Hematopoietic multipotent progenitor cell (in vitro differentiated cells): ENCODE data around the gene CMTM4. TPM values are rescaled to one million over a fixed set of nuclear protein-coding genes. Genes with fewer than 3 reads are reported as not detected.
"Not testable (repeated sequence)": the region's sequence is repeated elsewhere in the genome, so short reads cannot be mapped to it uniquely, and the experiment has no call there.

Source experiments
- DNase-seq, 3 donors: peaks; one replicate each; pipeline ENCODE4 v3.0.0-alpha.2; 2011 to 2015; ENCODE audit warnings: low read depth in 2 of 3, low spot score in 2 of 3
- total RNA-seq: library from RNA; depleted of rRNA; stranded (reverse); fragments of >200 nt; gene quantifications from one replicate; pipeline ENCODE4 v1.2.3, GENCODE V29; 2012

The CMTM4 gene
- total RNA-seq, 1 donor = 8.9 TPM

DNA sequence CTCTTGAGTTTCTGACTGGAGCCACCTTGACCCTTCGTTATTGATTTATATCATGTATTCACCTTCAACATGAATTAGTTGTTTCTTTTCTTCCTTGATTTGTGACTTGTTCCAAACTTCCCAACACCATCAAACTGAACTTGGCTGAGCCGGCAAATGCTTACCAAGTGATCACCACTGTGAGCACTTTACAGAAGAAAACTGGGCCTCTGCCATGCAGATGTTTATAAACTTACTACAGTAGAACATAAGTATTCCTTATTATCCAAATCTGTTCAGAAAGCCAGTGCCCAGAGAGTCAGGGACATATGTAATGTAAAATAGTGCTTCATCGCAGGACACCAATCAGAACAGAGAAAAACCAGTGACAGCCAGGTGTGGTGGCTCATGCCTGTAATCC is 19.9 kb downstream of the CMTM4 start:
- no peak for DNase-seq

DNA sequence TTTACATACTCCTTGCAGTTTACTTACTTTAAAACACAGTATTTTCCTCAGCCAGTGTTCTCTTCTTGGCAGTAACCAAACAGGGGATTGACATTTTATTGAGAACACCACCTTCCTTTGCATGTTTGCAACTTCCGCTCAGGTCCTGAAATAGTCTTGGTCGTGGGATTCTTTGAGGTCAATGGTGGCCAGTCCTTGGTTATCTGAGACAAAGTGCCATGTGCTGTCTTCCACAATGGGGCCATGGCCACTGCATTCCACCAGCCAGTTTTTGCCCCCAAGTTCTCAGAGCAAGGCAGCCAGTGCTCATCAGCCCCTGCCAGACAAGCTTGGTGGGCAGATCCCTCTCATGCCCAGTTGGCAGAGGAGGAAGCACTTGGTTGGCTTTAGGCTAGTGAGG is 22.9 kb downstream of the CMTM4 start:
- no peak for DNase-seq

DNA sequence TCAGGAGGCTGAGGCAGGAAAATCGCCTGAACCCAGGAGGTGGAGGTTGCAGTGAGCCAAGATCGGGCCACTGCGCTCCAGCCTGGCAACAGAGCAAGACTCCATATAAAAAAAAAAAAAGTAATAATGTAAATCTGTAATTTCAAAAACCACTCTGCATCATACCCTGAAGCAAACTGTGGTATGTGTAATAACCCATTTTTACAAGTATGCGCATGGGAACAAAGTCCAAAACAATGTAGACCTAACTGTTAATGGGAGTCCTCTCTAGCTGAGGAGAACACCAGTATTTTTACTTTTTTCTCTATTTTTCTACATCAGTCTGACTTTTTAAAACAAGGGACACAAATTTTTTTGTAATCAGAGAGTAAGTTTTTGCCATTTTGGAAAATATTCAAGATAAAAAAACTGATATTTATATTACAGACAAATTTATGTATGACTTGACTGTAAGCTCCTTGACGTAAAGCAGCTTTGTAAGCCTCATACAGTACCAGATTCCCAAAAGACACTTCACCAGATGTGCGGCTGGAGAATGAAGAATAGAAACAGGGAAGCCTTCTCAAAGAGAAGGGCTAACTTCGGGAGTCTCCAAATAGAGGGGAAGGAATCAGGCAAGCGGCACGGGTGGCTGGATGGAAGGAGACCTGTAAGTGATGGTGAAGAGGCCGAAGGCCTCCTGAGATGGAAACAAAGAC is 25.7 kb downstream of the CMTM4 start:
- no peak for DNase-seq

DNA sequence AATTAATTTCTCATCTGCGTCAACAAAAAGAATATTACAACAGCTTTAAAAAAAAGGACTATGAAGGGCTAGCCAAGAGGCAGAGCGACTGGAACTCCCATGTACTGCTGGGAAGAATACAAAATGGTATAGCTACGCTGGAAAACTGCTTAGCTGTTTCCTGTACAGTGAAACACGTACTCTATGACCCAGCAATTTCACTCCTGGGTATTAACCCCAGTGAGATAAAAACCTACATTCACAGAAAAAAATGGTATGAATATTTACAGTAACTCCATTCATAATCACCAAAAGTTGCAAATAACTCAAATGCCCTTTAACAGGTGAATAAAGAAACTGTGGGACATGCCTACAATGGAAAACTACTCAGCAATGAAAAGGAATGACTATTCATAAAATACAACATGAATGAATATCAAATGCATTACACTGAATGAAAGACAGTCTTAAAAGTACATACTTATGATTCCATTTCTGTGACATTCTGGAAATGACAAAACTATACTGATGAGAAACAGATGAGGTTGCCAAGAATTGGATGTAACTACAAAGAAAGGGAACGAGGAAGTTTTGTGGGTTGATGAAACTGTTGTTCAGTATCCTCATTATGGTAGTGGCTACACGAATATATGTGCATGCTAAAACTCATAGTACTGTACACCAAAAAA is 27.6 kb downstream of the CMTM4 start:
- DNase-seq = no peak

DNA sequence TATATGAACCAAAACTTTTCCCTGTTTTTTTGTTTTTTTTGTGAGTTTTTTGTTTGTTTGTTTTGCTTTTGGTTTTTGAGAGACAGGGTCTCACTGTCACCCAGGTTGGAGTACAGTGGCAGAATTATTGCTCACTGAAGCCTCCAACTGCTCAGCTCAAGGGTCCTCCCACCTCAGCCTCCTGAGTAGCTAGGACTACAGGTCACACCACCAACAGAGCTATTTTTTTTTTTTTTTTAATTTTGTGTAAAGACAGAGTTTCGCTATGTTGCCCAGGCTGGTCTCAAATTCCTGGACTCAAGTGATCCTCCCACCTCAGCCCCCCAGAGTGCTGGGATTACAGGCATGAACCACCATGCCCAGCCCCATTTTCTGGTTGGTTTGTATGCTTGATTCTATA is 28.6 kb downstream of the CMTM4 start:
- DNase-seq = no peak

DNA sequence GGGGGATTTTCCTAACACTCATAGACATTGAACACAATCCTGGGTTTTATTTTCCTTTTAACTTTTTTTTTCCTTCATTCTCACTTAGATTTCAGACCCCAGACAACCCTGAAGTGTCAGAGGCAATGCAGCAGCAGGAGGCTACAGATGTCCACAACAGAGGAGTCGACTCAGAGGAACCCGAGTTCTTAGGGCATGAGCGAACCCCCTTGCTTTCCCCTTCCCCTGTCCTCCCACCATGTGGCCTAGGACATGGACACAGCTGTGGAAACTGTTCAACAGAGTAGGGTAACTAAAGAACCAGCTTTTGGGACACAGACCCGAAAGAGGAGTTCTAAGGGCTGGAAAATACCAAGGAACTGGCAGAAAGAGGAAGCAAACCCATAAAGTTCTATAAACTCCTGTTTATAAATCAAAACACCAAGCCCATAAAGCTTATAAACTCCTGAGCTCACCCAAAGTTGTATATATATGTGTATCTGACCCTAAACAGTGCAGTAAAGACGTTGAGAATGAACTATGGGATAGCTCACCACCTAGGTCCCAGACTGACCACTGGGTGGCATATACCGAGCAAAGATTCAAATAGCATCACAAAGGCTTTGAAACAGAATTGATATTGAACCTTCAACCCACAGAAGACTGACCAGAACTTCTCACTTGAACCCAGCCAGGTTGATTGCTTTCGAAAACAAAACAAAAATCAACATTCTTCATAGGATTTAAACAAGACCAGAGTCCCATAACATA is 33.9 kb downstream of the CMTM4 start:
- DNase-seq = peak in 2 of 3 donors; percentile 10 to 14

DNA sequence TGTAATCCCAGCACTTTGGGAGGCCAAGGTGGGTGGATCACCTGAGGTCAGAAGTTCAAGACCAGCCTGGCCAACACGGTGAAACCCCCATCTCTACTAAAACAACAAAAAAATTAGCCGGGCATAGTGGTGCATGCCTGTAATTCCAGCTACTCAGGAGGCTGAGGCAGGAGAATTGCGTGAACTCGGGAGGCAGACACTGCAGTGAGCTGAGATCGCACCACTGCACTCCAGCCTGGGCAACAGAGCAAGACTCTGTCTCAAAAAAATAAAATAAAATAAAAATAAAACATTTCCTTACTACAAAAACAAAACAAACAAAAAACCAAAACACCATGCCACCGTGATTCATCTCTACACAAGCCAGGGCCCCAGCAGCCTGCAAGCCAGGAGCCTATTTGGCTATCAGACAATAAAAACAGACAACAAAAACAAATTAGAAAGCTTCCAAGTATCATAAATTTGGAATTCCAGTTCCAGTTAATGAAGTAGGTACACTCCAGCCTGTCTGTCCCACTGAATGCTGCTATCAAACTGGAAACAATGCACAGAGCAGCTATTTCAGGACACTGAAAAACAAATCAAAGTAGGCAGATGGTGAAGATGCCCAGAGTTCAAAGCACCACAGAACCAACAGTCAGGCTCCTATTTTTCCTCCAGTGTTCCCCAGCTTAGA is 34.7 kb downstream of the CMTM4 start:
- not testable (repeated sequence) for DNase-seq

DNA sequence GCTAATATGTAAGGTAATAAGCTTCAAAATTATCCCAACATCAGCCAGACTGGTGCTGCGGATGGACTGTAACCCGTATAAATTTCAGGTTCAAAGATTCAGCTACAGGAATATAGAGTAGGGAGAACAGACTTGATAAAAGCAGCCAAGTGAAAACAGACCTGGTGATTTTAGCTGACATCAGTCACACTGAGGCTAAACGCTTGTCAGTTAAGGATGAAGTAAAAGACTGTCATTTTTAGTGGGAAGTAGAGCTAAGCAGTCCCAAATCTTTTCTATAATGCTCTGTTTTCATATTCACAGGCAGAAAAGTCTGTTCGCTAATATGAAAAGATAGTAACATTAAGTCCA is 35.4 kb downstream of the CMTM4 start:
- no peak for DNase-seq

DNA sequence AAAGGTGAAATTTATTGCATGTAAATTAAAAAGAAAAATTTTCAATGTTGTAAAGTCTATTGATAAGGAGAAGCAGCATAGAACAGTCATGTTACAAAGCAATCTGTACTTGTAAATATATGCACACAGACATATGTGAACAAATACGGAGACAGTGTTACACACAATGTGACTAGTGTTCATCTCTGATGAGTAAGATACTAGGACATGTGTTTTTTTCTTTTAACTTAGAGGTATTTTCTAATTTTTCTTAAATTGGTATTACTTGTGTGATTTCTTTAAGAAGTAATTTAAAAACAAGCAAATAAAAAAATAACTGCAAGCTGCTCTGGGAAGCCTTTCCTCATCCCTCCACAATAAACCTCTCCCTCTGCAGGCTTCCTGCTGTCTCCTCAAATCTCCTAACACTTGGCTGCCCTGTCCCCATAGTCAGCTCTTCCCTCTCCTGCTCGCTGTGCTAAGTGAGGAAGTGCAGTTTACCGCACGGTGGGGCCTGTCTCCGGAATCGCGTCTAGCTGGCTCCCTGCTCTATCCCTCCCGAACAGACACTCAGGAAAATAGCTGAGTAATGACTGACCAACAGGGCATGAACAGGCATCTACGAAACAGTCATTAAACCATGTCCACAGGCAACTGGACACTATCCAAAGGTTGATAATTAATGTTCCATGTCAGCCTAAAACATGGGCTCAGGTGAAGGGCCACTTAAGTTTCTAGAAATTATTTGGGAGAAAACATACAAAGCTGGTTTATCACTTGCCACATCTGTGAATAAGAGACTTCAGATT is 35.9 kb downstream of the CMTM4 start:
- DNase-seq = peak in 2 of 3 donors; percentile 22 to 59

DNA sequence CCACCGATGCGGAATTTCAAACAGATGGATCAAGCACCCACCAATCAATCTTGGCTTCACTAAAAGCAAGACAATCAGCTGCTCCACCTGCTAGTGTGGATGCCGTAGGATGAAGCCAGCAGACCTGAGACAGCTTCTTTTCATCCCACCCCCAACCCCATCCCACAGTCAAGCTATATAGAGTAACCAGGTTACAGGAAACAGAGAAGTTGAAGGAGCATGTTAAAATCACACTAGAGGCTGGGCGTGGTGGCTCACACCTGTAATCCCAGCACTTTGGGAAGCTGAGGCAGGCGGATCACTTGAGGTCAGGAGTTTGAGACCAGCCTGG is 37.7 kb downstream of the CMTM4 start:
- DNase-seq = no peak

DNA sequence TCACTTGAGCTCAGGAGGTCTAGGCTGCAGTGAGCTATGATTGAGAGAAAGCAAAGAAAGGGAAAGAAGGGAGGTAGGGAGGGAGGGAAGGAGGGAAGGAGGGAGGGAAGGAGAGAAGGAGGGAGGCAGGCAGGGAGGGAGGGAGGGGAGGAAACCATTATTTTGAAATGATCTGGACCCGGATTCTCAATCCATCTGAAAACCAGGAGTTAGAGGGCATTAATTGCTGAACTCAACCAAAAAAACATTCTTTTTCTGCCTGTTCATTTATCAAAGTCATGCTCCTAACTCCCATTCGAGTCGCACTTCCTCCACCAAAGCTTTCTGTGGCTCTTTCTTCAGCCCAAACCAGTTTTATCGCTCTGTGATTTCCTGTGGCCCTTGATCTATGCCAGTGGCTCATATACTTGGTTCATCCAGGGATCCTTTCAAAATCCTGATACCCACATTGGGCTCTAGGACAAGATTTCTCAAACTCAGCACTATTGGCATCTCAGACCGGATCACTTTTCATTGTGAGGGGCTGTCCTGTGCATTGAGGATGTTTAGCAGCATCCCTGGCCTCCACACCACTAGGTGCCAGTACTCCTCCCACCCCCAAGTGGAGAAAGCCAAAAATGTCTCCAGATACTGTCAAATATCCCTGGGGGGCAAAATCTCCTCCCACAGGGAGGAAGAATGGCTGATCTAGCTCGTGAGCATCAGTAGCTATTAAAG is 38.2 kb downstream of the CMTM4 start:
- peak in 2 of 3 donors; percentile 33 to 53 for DNase-seq

DNA sequence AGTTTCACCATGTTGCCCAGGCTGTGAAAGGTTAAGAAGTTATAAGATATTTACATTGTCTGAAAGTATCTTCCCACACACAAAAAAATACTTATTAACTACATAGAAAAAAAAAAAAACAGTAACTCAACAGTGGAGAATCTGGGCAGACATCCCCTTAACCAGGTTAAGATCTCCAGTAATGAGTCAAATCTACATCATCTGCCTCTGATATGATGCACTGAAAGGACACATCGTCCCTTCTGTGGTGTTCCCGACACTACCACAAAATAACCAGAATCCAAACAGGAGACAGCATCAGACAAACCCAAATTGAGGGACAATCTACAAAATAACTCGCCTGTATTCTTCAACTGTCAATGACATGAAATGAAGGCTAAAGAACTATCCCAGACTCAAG is 40.0 kb downstream of the CMTM4 start:
- no peak for DNase-seq

DNA sequence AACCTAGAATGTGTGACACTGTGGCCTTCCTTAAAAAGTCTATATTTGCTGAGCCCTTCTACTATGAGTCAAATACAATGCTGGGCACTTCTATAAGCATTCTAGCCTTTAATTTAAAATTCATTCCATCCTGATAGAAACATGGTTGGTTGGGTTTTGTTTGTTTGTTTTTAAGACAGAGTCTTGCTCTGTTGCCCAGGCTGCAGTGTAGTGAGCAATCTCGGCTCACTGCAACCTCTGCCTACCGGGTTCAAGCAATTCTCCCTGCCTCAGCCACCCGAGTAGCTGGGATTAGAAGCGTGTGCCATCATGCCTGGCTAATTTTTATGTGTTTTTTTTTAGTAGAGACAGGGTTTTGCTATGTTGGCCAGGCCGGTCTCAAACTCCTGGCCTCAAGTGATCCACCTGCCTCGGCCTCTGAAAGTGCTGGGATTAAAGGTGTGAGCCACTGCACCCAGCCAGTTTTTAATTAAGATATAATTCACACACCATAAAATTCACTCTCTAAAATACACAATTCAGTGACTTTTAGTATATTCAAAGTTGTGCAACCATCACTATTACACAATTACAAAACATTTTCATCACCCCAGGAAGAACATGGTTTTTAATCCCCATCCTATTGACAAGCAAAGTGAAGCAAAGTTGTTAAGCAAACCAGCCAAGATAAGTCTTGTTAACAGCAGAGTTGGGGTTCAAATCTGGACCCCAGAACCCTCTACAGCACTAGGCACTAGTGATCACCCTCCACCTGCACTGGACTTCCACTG is 42.8 kb downstream of the CMTM4 start:
- no peak for DNase-seq

DNA sequence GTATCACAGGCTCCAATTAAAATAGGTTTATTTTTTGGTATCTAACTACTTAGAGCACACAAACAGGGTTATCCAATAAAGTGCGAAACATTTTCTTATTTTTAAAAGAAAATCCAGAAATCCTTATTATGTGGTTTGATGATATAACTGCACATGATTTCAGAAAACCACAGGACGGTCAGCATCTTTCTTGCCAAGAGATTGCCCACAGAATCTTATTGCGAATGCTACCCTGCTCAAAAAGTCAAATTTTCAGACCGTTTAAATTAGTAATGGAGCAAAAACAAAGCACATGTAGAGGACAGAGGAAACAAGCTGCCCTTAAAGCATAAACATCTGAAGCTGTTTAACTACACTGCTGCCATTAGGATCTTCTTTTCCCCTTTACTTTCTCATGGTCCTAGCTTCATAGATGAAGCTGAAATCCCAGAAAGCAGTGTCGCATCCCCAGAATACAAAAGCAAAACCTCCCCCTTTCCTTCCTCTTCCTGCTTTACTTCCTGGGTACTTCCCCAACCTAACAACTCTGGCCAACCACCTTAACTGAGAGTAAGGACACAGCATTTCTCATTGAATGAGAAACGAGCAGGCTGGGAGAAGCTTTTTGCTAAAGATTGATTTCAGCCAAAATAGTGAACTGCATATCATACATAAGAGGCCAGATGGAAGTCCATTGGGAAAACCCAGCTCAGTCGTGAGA is 43.7 kb downstream of the CMTM4 start:
- DNase-seq = no peak

DNA sequence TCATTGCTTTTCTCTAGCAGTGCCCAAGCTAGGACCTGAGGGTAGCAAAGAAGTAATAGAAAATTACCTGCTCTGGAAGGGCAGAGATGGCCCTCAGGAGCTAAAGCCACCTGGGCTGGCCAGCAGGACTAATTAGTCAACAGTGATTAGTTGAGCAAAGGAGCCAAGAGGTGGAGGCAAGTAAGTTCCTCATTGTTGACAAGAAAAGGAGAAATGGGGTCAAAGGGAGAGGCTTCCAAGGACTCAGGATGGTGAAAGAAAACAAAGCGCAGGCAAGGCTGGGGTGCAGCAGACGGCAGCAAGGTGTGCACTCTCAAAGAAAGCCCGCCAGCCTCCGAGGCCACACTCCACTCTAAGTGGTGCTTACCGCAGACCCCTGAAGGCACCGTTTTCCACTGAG is 44.6 kb downstream of the CMTM4 start:
- no peak for DNase-seq

DNA sequence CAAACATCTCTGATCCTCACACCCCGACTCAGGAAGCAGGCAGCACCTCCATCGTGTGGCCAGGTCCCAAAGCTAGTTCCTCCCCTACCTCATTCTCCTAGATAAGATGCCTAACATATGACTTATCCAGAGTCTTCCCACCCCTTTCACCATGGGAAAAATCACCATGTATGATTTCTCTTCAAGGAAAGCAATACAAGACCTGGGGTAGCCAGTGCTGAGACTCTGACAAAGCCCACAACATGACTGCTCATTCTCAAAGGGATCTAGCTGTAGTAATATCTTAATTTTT is 45.1 kb downstream of the CMTM4 start:
- no peak for DNase-seq

DNA sequence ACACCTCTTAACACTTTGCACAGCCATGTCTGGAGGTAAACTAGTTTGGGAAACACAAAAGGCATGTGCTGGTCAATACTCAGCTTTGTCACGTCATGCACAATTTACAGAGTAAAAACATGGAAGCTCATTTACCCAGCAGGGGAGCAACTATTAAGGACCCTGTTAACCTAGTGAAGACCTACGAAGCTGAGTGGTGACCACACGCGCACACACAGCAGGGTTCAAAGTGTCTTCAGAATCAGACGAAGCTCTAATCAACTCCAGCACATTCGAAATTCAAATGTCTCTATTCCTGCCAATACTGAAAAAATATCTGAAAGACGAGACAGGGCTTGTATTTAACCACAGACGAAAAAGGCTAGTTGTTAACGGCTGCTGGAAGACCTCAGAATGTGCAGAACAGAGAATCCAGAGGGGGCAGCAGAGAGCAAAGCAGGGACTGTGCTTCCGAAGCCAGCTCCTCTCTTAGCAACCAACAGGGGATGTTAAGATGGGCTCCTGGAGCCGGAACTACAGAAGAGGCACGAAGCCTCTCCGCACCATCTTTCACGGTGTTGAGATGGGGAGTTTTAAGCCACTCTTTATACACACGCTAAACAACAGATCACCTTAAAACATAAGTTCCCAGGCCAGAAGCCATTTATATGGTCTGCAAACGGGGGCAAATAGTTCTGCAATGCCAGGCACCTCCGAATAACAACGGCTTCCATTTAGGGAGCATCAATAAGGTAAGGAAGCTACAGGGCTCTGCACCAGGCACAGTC is 45.7 kb downstream of the CMTM4 start:
- DNase-seq = peak; percentile 47 to 94 (median 85)

DNA sequence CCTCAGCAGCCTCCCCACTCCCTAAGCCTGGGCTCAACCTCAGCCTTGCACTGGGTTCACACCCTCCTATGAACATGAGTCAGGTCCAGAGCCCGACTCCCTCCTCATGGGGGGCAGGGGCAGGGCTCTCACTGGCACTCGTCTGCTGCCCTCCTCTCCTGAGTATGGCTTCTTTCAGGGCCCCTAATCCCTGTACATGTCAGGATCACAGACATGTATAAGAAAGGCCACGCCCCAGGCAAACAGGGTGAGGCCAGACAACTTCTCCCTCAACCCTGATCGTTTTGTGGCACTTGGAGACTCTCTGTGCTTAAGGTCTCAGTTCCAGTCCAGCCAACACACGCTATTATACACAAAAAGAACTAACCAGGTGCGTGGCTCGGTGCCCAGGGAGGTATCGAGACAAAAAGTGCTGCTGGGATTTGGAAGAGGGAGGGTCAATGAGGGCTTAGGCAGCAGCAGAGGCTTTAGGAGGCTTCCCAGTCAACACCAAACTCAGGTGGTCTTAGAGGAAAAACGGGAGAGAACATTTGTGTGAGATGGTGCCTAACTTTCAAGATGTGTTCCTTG is 46.8 kb downstream of the CMTM4 start:
- DNase-seq = no peak
